ENCODE results near the gene FAM217B.

Gene FAM217B

DNA sequence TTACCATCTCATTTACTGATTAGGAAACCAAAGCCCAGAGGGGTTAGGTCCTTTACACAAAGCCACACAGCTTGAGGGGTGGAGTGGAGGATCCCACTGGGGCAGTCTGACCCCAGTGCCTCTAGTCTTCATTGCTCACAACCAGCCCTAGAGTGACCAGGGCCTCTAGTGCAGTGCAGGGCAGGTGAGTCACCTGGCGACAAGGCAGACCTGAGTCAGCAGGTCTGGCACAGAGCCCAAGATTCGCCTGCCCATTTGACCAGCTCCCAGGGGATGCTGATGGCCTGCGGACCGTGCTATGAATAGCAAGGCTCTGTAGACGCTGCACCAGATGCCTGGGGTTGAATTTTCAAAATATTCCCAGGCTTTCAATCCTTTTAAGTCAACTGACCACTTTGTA lies 48.0 kb downstream of the FAM217B start:
- no peak for DNase-seq (ENCODE audit: extremely low read depth, insufficient read length)
- Histone ChIP-seq H3K4me3 (replicated peaks; ENCODE audit: low read depth, low read length) (no peak overlapping the region), H3K36me3 (ENCODE audit: control insufficient read depth, insufficient read depth, low read length) (no peaks in the 10 kb centered on the region), H3K27me3 (replicated peaks; ENCODE audit: control insufficient read depth, insufficient read depth, low read length) (no peaks in the 10 kb centered on the region)
- TF ChIP-seq CTCF (IDR thresholded peaks at IDR 0.05; ENCODE audit: insufficient read depth, low read length, poor library complexity, severe bottlenecking), result no peak

GRCh38 chr20:59992526-59993084 lies 52.4 kb downstream of the FAM217B start:
- Histone ChIP-seq H3K36me3 (ENCODE audit: control insufficient read depth, insufficient read depth, low read length) (no peaks in the 10 kb centered on the region), H3K27me3 (replicated peaks; ENCODE audit: control insufficient read depth, insufficient read depth, low read length) (no peaks in the 10 kb centered on the region), H3K4me3 (replicated peaks; ENCODE audit: low read depth, low read length) (no peak overlapping the region)
- TF ChIP-seq CTCF (IDR thresholded peaks at IDR 0.05; ENCODE audit: insufficient read depth, low read length, poor library complexity, severe bottlenecking), result peak; percentile 9
- no peak for DNase-seq (ENCODE audit: extremely low read depth, insufficient read length)

DNA sequence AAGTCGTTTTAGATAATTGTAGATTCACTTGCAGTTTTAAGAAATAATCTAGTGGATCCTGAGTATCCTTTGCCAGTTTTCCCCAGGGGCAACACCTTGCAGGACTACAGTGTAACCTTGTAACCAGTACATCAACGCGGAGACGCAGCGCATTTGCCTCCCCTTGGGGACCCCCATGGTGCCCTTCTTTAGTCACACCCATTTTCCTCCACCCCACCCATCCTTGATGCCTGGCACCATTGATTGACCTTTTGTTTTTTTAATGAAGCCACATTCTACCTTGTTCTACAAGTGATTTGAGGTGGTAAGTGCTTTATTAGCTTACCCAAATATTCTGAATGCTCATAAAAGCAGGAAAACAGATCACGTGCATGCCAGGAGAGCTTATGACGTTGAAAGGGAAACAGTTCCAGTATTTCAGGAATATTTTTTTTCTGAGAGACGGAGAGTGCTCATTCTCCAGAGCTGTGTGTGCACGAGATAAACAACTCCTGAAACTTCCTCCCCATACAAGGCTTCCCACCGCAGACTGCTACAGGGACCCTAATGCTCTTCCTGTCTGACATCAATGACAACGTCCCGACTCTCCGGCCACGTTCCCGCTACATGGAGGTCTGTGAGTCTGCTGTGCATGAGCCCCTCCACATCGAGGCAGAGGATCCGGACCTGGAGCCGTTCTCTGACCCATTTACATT lies 53.7 kb downstream of the FAM217B start:
- Histone ChIP-seq H3K36me3 (ENCODE audit: control insufficient read depth, insufficient read depth, low read length) (no peaks in the 10 kb centered on the region), H3K4me3 (replicated peaks; ENCODE audit: low read depth, low read length) (no peak overlapping the region), H3K27me3 (replicated peaks; ENCODE audit: control insufficient read depth, insufficient read depth, low read length) (no peaks in the 10 kb centered on the region)
- DNase-seq (ENCODE audit: extremely low read depth, insufficient read length), result no peak
- no peak for TF ChIP-seq CTCF (IDR thresholded peaks at IDR 0.05; ENCODE audit: insufficient read depth, low read length, poor library complexity, severe bottlenecking)

GRCh38 chr20:59994697-59995122 lies 54.5 kb downstream of the FAM217B start:
- no peaks in the 10 kb centered on the region for H3K27me3 ChIP-seq (replicated peaks; ENCODE audit: control insufficient read depth, insufficient read depth, low read length)
- no peak for TF ChIP-seq CTCF (IDR thresholded peaks at IDR 0.05; ENCODE audit: insufficient read depth, low read length, poor library complexity, severe bottlenecking)
- H3K4me3 ChIP-seq (replicated peaks; ENCODE audit: low read depth, low read length), result no peak overlapping the region
- H3K36me3 ChIP-seq (ENCODE audit: control insufficient read depth, insufficient read depth, low read length), result no peaks in the 10 kb centered on the region
- no peak for DNase-seq (ENCODE audit: extremely low read depth, insufficient read length)

DNA sequence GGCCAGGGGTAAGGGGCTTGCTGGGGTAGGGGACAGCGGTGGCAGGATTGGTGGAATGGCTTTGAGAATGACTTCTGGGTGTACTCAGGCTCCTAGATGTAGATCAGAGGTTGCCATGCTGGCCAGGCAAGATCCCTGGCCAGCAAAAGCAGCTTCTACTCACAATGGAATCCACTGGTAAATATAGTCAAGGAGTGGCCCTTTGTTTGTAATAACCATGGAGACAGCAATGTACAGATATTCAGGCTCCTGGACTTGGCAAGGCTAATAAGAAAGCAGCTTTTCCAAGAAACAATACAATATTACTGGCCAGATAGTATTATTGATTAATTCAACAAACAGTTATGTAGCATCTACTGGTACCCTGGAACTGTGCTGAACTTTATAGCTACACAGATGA lies 55.9 kb downstream of the FAM217B start:
- DNase-seq (ENCODE audit: extremely low read depth, insufficient read length), result no peak
- no peak for TF ChIP-seq CTCF (IDR thresholded peaks at IDR 0.05; ENCODE audit: insufficient read depth, low read length, poor library complexity, severe bottlenecking)
- no peak overlapping the region for H3K4me3 ChIP-seq (replicated peaks; ENCODE audit: low read depth, low read length)
- H3K36me3 ChIP-seq (ENCODE audit: control insufficient read depth, insufficient read depth, low read length), result no peaks in the 10 kb centered on the region
- H3K27me3 ChIP-seq (replicated peaks; ENCODE audit: control insufficient read depth, insufficient read depth, low read length), result no peaks in the 10 kb centered on the region
